Ovary (tissue), 9 donors: ENCODE data around the gene TFE3. TPM values are rescaled to one million over a fixed set of nuclear protein-coding genes. Genes with fewer than 3 reads are reported as not detected.

Source experiments
- DNase-seq, 5 donors: peaks; one replicate each; pipeline ENCODE4 v3.0.0-alpha.2; 2019 to 2020
- H3K27ac ChIP-seq, 2 donors: fragments of 200-600 bp; one replicate each; pipeline versions ENCODE4 v1.5.1 to v1.8.0; 2019 to 2022
- H3K27me3 ChIP-seq: fragments of 200-600 bp; one replicate; pipeline ENCODE4 v1.8.0; 2022
- H3K36me3 ChIP-seq: fragments of 200-600 bp; sonication (generic); one replicate; pipeline ENCODE4 v1.5.1; 2019
- H3K4me1 ChIP-seq: one replicate; pipeline ENCODE4 v1.8.1; 2013; ENCODE audit warnings: mild to moderate bottlenecking, moderate library complexity; ENCODE audit not compliant: insufficient read depth
- H3K4me3 ChIP-seq: fragments of 200-600 bp; sonication (generic); one replicate; pipeline ENCODE4 v1.5.1; 2017
- H3K9me3 ChIP-seq, 2 donors: fragments of 200-600 bp in 1 of 2; sonication (generic) in 1 of 2; one replicate each; pipeline versions ENCODE4 v1.5.1 to v1.8.1; 2013 to 2019; ENCODE audit warnings: mild to moderate bottlenecking in 1 of 2, moderate library complexity in 1 of 2
- CTCF ChIP-seq, 3 donors: fragments of 450-650 bp in 2 of 3; fragments of 200-600 bp in 1 of 3; IDR thresholded peaks; one replicate each; pipeline versions ENCODE4 v1.5.1 to v1.8.0; 2016 to 2022; ENCODE audit warnings: antibody characterized with exemption in 3 of 3, mild to moderate bottlenecking in 1 of 3
- EP300 ChIP-seq: sonication (generic); formaldehyde crosslinking; IDR thresholded peaks from one replicate; pipeline ENCODE4 v1.6.1; 2017; ENCODE audit warnings: antibody characterized with exemption
- POLR2A ChIP-seq: fragments of 450-650 bp; IDR thresholded peaks from one replicate; pipeline ENCODE4 v1.6.1; 2017; ENCODE audit warnings: antibody characterized with exemption, mild to moderate bottlenecking, moderate library complexity
- WGBS, 3 donors: extraction: QIAGEN DNeasy Blood & Tissue Kit in 1 of 3; methylation state at CpG; one replicate each; pipeline versions ENCODE4 v1.1.5 to v1.1.7; 2013 to 2017; 5-methylcytosine and 5-hydroxymethylcytosine counted together
- intact Hi-C, 4 donors: fragments of 100-400 bp; cut with DNase I; formaldehyde crosslinking; loops; one replicate each; pipeline versions ENCODE4 v1.11.0 to v1.15.1; 2022 to 2023
- polyA plus RNA-seq, 2 donors: library from polyadenylated mRNA; stranded (reverse); fragments of 200-250 nt in 1 of 2; fragments of 350-450 nt in 1 of 2; fragmentation: Illumina TruSeq in 1 of 2; extraction: RNeasy Lipid Tissue Mini Kit (QIAGEN cat#74804) in 1 of 2; gene quantifications; one replicate each; pipeline ENCODE4 v1.2.3, GENCODE V29; 2013 to 2014
- total RNA-seq, 7 donors: library from RNA; depleted of rRNA in 2 of 7; stranded (reverse); fragments of >200 nt in 2 of 7; fragmentation: NEBNext Ultra II Directional in 3 of 7; extraction: Animal tissue kit (Norgen Biotek cat#: 25700) in 3 of 7; gene quantifications; one replicate each; pipeline versions ENCODE4 v1.1.0 to v1.2.4, GENCODE V29; 2016 to 2023
- donor health status: DM: no; HTN: no; CAD: no; lungs with moderate emphysema.
- donor health status: DM: no; HTN: no; CAD: no.
- donor health status: Bipolar disorder and iron deficiency.
- donor health status: DM: yes; HTN: yes; CAD: no.
- donor health status: DM: no; HTN: no; CAD: no.
- donor health status: DM: yes; HTN: yes; CAD: no.

Gene TFE3
- total and polyA plus RNA-seq, 9 donors, result 42.1 to 69.4 (median 55.4) TPM

GRCh38 chrX:48997865-48998264 lies 45.3 kb downstream of the TFE3 start:
- H3K27ac ChIP-seq, result no peak overlapping the region
- intact Hi-C loops, result no loop called here
- no peak for TF ChIP-seq EP300
- no peak for TF ChIP-seq CTCF (IDR thresholded peaks at IDR 0.05)
- TF ChIP-seq POLR2A, result no peak
- DNase-seq, result no peak
- no peaks in the 10 kb centered on the region for H3K9me3 ChIP-seq
- 56 to 64% (median 61%) methylated on average over 1 of the region's 1 CpG for WGBS, 3 donors
- no peak overlapping the region for H3K4me3 ChIP-seq
- peaks cover 2% of the 10 kb centered on the region for H3K4me1 ChIP-seq
- H3K36me3 ChIP-seq, result no peaks in the 10 kb centered on the region
- no peaks in the 10 kb centered on the region for H3K27me3 ChIP-seq

GRCh38 chrX:48997455-48997854 lies 45.7 kb downstream of the TFE3 start:
- intact Hi-C loops, result no loop called here
- Histone ChIP-seq H3K27me3 (no peaks in the 10 kb centered on the region), H3K9me3 (no peaks in the 10 kb centered on the region), H3K4me3 (no peak overlapping the region), H3K4me1 (peaks cover 2% of the 10 kb centered on the region), H3K36me3 (no peaks in the 10 kb centered on the region), H3K27ac (no peak overlapping the region)
- no peak for DNase-seq
- 84 to 92% (median 87%) methylated on average over 3 of the region's 3 CpGs for WGBS, 3 donors
- TF ChIP-seq CTCF (IDR thresholded peaks at IDR 0.05) (no peak), POLR2A (no peak), EP300 (no peak)

- TF ChIP-seq CTCF (IDR thresholded peaks at IDR 0.05) (no peak), POLR2A (no peak), EP300 (no peak)
- H3K4me1 ChIP-seq, result peaks cover 2% of the 10 kb centered on the region
- DNase-seq, result peak in 1 of 5 donors; percentile 24
- no peaks in the 10 kb centered on the region for H3K36me3 ChIP-seq
- H3K27ac ChIP-seq, result no peak overlapping the region
- no peaks in the 10 kb centered on the region for H3K9me3 ChIP-seq
- H3K27me3 ChIP-seq, result no peaks in the 10 kb centered on the region
- no peak overlapping the region for H3K4me3 ChIP-seq
- WGBS, 3 donors, result 52 to 66% (median 55%) methylated on average over 6 of the region's 6 CpGs
- intact Hi-C loops, result no loop called here
These were observed 46.2 kb downstream of the TFE3 start for GRCh38 chrX:48996969-48997368.

- H3K27me3 ChIP-seq, result no peaks in the 10 kb centered on the region
- DNase-seq, result no peak
- no peak overlapping the region for H3K4me3 ChIP-seq
- intact Hi-C loops, result no loop called here
- H3K4me1 ChIP-seq, result no peaks in the 10 kb centered on the region
- TF ChIP-seq EP300 (no peak), POLR2A (no peak)
- H3K36me3 ChIP-seq, result no peaks in the 10 kb centered on the region
- no peak overlapping the region for H3K27ac ChIP-seq
- H3K9me3 ChIP-seq, result no peaks in the 10 kb centered on the region
These were observed 50.8 kb downstream of the TFE3 start for GRCh38 chrX:48992341-48992740.

GRCh38 chrX:48989483-48989882 lies 53.7 kb downstream of the TFE3 start:
- H3K27me3 ChIP-seq, result no peaks in the 10 kb centered on the region
- no peak overlapping the region for H3K4me3 ChIP-seq
- peak in 1 of 5 donors; percentile 19 for DNase-seq
- intact Hi-C loops, result no loop called here
- no peaks in the 10 kb centered on the region for H3K36me3 ChIP-seq
- no peaks in the 10 kb centered on the region for H3K4me1 ChIP-seq
- TF ChIP-seq EP300 (no peak), POLR2A (no peak), CTCF (IDR thresholded peaks at IDR 0.05) (no peak)
- 67 to 75% (median 74%) methylated on average over 4 of the region's 4 CpGs for WGBS, 3 donors
- no peak overlapping the region for H3K27ac ChIP-seq
- no peaks in the 10 kb centered on the region for H3K9me3 ChIP-seq
